GM19239 (cell line): ENCODE results near the gene BIVM.

Source experiments
- DNase-seq: peaks from one replicate; pipeline ENCODE4 v3.0.0; 2011; ENCODE audit warnings: low spot score; ENCODE audit not compliant: insufficient read length
- FAIRE-seq: peaks from 2 replicates; lab custom pipeline; 2011; peaks lifted over from hg19 to GRCh38; lab: Jason Lieb, UNC

The BIVM gene

GRCh38 chr13:102875256-102875655 lies 76.3 kb downstream of the BIVM start:
- FAIRE-seq (no peak), DNase-seq (no peak)

GRCh38 chr13:102877303-102877702 lies 78.4 kb downstream of the BIVM start:
- no peak for FAIRE-seq
- DNase-seq, result no peak

- DNase-seq, result no peak
- no peak for FAIRE-seq
Measured at GRCh38 chr13:102878481-102878880, 79.6 kb downstream of the BIVM start.

GRCh38 chr13:102879793-102880499 lies 81.0 kb downstream of the BIVM start:
- DNase-seq (no peak), FAIRE-seq (no peak)

GRCh38 chr13:102881819-102882686 lies 83.1 kb downstream of the BIVM start:
- FAIRE-seq, result no peak
- no peak for DNase-seq
